OCI-LY7 (cell line): ENCODE results near the gene STX12. TPM values are rescaled to one million over a fixed set of nuclear protein-coding genes. Genes with fewer than 3 reads are reported as not detected.

Source experiments
- BruUV-seq: library from RNA; stranded (reverse); fragments of 400-500 nt; replicated peaks from 2 replicates; lab custom pipeline; 2021; lab: Mats Ljungman, UMichigan
- CTCF ChIA-PET: fragments of 300-600 bp; sonication (Branson Sonifier 250); formaldehyde crosslinking; loops from one replicate; lab custom pipeline; 2022; ENCODE audit warnings: antibody characterized with exemption; ENCODE audit not compliant: unreplicated experiment; lab: Charles Lee
- POLR2A ChIA-PET: fragments of 300-600 bp; sonication (Branson Sonifier 250); formaldehyde crosslinking; loops from one replicate; lab custom pipeline; 2022; ENCODE audit warnings: antibody characterized with exemption; lab: Charles Lee
- DNase-seq: peaks from one replicate; pipeline ENCODE4 v3.0.0-alpha.2; 2015; ENCODE audit warnings: low spot score
- H2AFZ ChIP-seq: fragments of 200-600 bp; sonication (generic), shearing (Covaris generic); 2 replicates; pipeline ENCODE4 v1.6.1; 2014; ENCODE audit warnings: mild to moderate bottlenecking, antibody characterized with exemption, low read length, moderate library complexity
- H3K27ac ChIP-seq: fragments of 200-600 bp; sonication (generic); 2 replicates; pipeline ENCODE4 v1.5.1; 2014; ENCODE audit warnings: mixed run types, low read depth, mild to moderate bottlenecking, moderate library complexity, low read length, inconsistent platforms; ENCODE audit not compliant: poor library complexity, severe bottlenecking
- H3K36me3 ChIP-seq: fragments of 200-600 bp; sonication (generic); 2 replicates; pipeline ENCODE4 v1.6.1; 2014; ENCODE audit warnings: mild to moderate bottlenecking, antibody characterized with exemption, low read length, moderate library complexity, mixed read lengths; ENCODE audit not compliant: insufficient read depth
- H3K4me1 ChIP-seq: fragments of 200-600 bp; sonication (generic); 2 replicates; pipeline ENCODE4 v1.5.1; 2014; ENCODE audit warnings: mild to moderate bottlenecking, low read length; ENCODE audit not compliant: insufficient read depth, poor library complexity, severe bottlenecking
- H3K4me2 ChIP-seq: fragments of 200-600 bp; sonication (generic); 2 replicates; pipeline ENCODE4 v1.6.1; 2014; ENCODE audit warnings: mild to moderate bottlenecking, low read length
- H3K4me3 ChIP-seq: fragments of 200-600 bp; sonication (generic); 2 replicates; pipeline ENCODE4 v1.5.1; 2014; ENCODE audit warnings: mild to moderate bottlenecking, low read depth, low read length; ENCODE audit not compliant: poor library complexity, severe bottlenecking
- H3K79me2 ChIP-seq: fragments of 200-600 bp; sonication (generic); 2 replicates; pipeline ENCODE4 v1.6.1; 2016; ENCODE audit warnings: low read depth, mild to moderate bottlenecking, low read length, moderate library complexity, mixed read lengths; ENCODE audit not compliant: insufficient read depth
- H3K9me2 ChIP-seq: fragments of 200-600 bp; sonication (generic); 2 replicates; pipeline ENCODE4 v1.6.1; 2016; ENCODE audit warnings: mild to moderate bottlenecking, low read length, mixed read lengths; ENCODE audit not compliant: insufficient read depth
- H3K9me3 ChIP-seq: fragments of 200-600 bp; sonication (generic); 2 replicates; pipeline ENCODE4 v1.6.1; 2014; ENCODE audit warnings: mild to moderate bottlenecking, mixed run types, low read length, mixed read lengths
- H4K20me1 ChIP-seq: fragments of 200-600 bp; sonication (generic); 2 replicates; pipeline ENCODE4 v1.6.1; 2014; ENCODE audit warnings: mild to moderate bottlenecking, antibody characterized with exemption, low read length, moderate library complexity, mixed read lengths; ENCODE audit not compliant: insufficient read depth
- CTCF ChIP-seq: fragments of 200-600 bp; sonication (generic); conservative IDR thresholded peaks from 2 replicates; pipeline ENCODE4 v1.5.1; 2014; ENCODE audit warnings: mild to moderate bottlenecking, antibody characterized with exemption, low read length, moderate library complexity, mixed read lengths
- EZH2phosphoT487 ChIP-seq: fragments of 200-600 bp; sonication (generic); IDR thresholded peaks from 2 replicates; pipeline ENCODE4 v1.6.1; 2018; ENCODE audit warnings: low read depth, borderline replicate concordance, mild to moderate bottlenecking, mixed run types, antibody characterized with exemption, low read length, moderate library complexity, mixed read lengths
- intact Hi-C: fragments of 100-400 bp; cut with micrococcal nuclease; formaldehyde crosslinking; loops from one replicate; pipeline ENCODE4 v1.10.0; 2022; ENCODE audit not compliant: unreplicated experiment
- total RNA-seq, 2 experiments: library from RNA; depleted of rRNA in 1 of 2; stranded (reverse); fragments of >200 nt in 1 of 2; shearing (Covaris generic) in 1 of 2; gene quantifications; 2 replicates each; pipeline ENCODE4 v1.2.3, GENCODE V29; 2014 to 2022

Gene STX12
- total RNA-seq, 2 experiments from 2014 or later: 17.2 to 30.1 TPM

DNA sequence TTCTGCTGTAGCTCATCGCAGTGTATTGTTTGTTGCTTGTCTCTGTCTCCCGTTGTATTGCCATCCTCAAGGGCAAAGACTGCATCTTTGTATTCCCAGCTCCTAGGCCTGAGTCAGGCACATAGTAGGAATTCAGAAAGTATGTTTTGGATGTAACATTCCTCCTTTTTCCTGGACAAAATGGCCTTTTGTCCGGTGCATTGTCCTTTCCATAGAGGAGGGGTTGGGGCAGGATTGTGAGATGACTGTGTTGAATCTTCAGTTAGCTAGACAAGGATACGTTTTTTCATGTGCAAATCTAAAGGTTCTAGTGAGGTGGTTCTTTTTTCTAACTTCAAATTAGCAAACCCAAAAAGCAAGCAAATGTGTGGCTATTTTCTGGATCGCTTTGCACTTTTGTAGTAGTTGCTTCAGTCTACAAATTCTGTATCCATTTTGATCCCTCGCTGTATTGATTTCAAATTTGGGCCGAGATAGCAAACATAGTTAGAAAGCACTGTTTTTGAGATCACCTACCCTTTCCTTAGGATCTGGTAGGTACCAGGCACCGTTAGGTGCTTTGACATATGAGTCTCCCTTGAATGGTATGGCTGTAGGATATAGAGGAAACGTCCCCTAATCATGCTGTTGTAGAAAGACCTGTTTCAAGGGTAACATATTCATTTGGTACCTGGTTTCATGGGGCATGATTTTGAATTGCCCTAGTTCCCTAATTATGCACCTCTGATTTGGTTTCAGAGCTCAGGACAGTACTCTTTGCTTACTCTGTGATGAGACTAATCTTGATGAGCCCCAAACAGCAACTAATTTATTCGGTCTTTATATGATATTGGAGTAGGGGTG is 58.8 kb downstream of the STX12 start:
- H2AFZ ChIP-seq: no peak overlapping the region
- H3K4me1 ChIP-seq: peaks cover 23% of the 10 kb centered on the region
- ChIA-PET POLR2A (interaction anchor here (0.5 to 2.1 kb wide), 8 partner anchors 12 to 797 kb away, joined by 3 to 13 read pairs (median 5); partner anchors contain the start of gene STX12), CTCF (no interaction called here)
- no peak for DNase-seq
- H3K4me3 ChIP-seq: peak overlapping the region; percentile 92
- BruUV-seq: TSS peak; percentile 53
- no peak for TF ChIP-seq EZH2phosphoT487
- no peak for TF ChIP-seq CTCF
- no peaks in the 10 kb centered on the region for H3K9me2 ChIP-seq
- H3K27ac ChIP-seq: no peak overlapping the region
- intact Hi-C loops: loop anchor here (10.0 kb wide), 1 partner anchor 157 kb away; the partner anchor contains the start of gene IFI6
- H4K20me1 ChIP-seq: peaks cover 23% of the 10 kb centered on the region
- H3K4me2 ChIP-seq: peak overlapping the region; percentile 90
- H3K9me3 ChIP-seq: no peaks in the 10 kb centered on the region
- peaks cover 60% of the 10 kb centered on the region for H3K79me2 ChIP-seq
- H3K36me3 ChIP-seq: peaks cover 51% of the 10 kb centered on the region

- ChIA-PET POLR2A (interaction anchor here (0.7 to 1.2 kb wide), 2 partner anchors 60 to 107 kb away, joined by 3 to 6 read pairs; partner anchors contain the start of genes FAM76A and STX12), CTCF (no interaction called here)
- TF ChIP-seq CTCF: no peak
- TF ChIP-seq EZH2phosphoT487: no peak
- H3K9me3 ChIP-seq: no peaks in the 10 kb centered on the region
- H3K27ac ChIP-seq: no peak overlapping the region
- no peak for DNase-seq
- H4K20me1 ChIP-seq: peaks cover 23% of the 10 kb centered on the region
- H3K9me2 ChIP-seq: no peaks in the 10 kb centered on the region
- H3K4me1 ChIP-seq: peaks cover 23% of the 10 kb centered on the region
- peak overlapping the region; percentile 90 for H3K4me2 ChIP-seq
- intact Hi-C loops: loop anchor here (10.0 kb wide), 1 partner anchor 158 kb away; the partner anchor contains the start of gene IFI6
- H3K79me2 ChIP-seq: peaks cover 64% of the 10 kb centered on the region
- no peak overlapping the region for H3K4me3 ChIP-seq
- peaks cover 60% of the 10 kb centered on the region for H3K36me3 ChIP-seq
- BruUV-seq: no TSS peak
- no peak overlapping the region for H2AFZ ChIP-seq
These were observed 59.7 kb downstream of the STX12 start for GRCh38 chr1:27832762-27833161.
